ENCODE results near the gene MRPS16. TPM values are rescaled to one million over a fixed set of nuclear protein-coding genes. Genes with fewer than 3 reads are reported as not detected.

The MRPS16 gene
- total RNA-seq, 1 experiment from 2014 or later = 275 TPM

DNA sequence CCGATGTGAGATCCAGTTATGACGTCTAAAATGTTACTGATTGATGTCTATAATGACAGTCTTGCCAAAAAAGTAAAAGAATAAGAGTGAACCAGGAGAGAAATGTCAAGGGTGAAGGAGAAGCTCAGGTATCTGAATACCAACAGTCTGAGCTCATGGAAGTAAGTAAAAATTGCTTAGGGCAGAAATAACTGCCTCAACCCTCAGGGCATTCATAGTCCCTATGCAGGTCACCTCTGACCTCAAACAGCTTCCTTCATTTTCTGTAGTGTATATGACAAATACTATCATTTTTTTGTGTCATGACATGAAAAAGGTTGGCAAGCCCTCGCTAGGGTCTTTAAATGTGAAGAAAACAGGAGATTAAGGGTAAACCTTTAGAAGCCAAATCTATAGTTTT, 41.0 kb upstream of the MRPS16 start:
- no peaks in the 10 kb centered on the region for H3K36me3 ChIP-seq (ENCODE audit: low read depth, low read length)
- no TSS peak for BruUV-seq (replicated peaks)
- TF ChIP-seq EZH2 (IDR thresholded peaks at IDR 0.05; ENCODE audit: low read length, unreplicated experiment) = no peak
- TF ChIP-seq EZH2phosphoT487 (IDR thresholded peaks at IDR 0.05; ENCODE audit: borderline replicate concordance, low read length) = no peak
- TF ChIP-seq, protein P1, sequence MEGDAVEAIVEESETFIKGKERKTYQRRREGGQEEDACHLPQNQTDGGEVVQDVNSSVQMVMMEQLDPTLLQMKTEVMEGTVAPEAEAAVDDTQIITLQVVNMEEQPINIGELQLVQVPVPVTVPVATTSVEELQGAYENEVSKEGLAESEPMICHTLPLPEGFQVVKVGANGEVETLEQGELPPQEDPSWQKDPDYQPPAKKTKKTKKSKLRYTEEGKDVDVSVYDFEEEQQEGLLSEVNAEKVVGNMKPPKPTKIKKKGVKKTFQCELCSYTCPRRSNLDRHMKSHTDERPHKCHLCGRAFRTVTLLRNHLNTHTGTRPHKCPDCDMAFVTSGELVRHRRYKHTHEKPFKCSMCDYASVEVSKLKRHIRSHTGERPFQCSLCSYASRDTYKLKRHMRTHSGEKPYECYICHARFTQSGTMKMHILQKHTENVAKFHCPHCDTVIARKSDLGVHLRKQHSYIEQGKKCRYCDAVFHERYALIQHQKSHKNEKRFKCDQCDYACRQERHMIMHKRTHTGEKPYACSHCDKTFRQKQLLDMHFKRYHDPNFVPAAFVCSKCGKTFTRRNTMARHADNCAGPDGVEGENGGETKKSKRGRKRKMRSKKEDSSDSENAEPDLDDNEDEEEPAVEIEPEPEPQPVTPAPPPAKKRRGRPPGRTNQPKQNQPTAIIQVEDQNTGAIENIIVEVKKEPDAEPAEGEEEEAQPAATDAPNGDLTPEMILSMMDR (conservative IDR thresholded peaks at IDR 0.05; ENCODE audit: low read depth, low read length) = no peak
- no peaks in the 10 kb centered on the region for H3F3A ChIP-seq (ENCODE audit: low read length, unreplicated experiment)
- no peaks in the 10 kb centered on the region for H3K4me1 ChIP-seq (ENCODE audit: insufficient read depth, low read length)
- no peak overlapping the region for H3K9ac ChIP-seq (ENCODE audit: low read length)
- peaks cover 31% of the 10 kb centered on the region for H3K27me3 ChIP-seq (ENCODE audit: low read length)
- DNase-seq (no peak), ATAC-seq (no peak)
- ChIA-PET CTCF (no interaction called here), POLR2A (ENCODE audit: unreplicated experiment) (interaction anchor here (0.6 kb wide), 1 partner anchor 15 kb away, joined by 4 read pairs; no protein-coding TSS in a partner anchor)
- H3K9me3 ChIP-seq (ENCODE audit: low read length) = no peaks in the 10 kb centered on the region
- H4K20me1 ChIP-seq (ENCODE audit: low read length) = no peaks in the 10 kb centered on the region
- H3K4me3 ChIP-seq (ENCODE audit: low read length) = no peak overlapping the region
- no peaks in the 10 kb centered on the region for H3K9me2 ChIP-seq (replicated peaks; ENCODE audit: low read length)
- no peak overlapping the region for H2AFZ ChIP-seq (ENCODE audit: low read length)
- no peak overlapping the region for H3K27ac ChIP-seq (ENCODE audit: low read length)
- intact Hi-C loops (cut with micrococcal nuclease) = no loop called here
- no peak overlapping the region for H3K4me2 ChIP-seq (ENCODE audit: low read length)
- H3K79me2 ChIP-seq (ENCODE audit: low read length) = no peaks in the 10 kb centered on the region

DNA sequence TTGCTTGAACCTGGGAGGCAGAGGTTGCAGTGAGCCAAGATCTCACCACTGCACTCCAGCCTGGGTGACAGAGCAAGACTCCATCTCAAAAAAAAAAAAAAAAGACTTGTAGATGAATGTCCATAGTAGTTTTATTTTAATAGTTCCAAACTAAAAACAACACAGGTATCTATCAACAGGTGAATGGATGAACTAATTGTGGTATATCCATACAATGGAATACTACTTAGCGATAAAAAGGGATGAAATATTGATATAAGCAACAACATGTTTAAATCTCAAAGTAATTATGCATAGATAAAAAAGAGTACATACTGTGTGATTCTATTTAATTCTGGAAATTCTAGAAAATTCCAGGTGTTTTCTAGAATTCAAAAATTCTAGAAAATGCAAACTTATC, 37.5 kb upstream of the MRPS16 start:
- Histone ChIP-seq H3K27ac (ENCODE audit: low read length) (no peak overlapping the region), H3K9me2 (replicated peaks; ENCODE audit: low read length) (no peaks in the 10 kb centered on the region), H3K9me3 (ENCODE audit: low read length) (no peaks in the 10 kb centered on the region), H3K36me3 (ENCODE audit: low read depth, low read length) (no peaks in the 10 kb centered on the region), H3K4me2 (ENCODE audit: low read length) (no peak overlapping the region), H3K4me1 (ENCODE audit: insufficient read depth, low read length) (no peaks in the 10 kb centered on the region), H2AFZ (ENCODE audit: low read length) (no peak overlapping the region), H3K79me2 (ENCODE audit: low read length) (no peaks in the 10 kb centered on the region), H3K4me3 (ENCODE audit: low read length) (no peak overlapping the region), H3F3A (ENCODE audit: low read length, unreplicated experiment) (no peaks in the 10 kb centered on the region), H3K9ac (ENCODE audit: low read length) (no peak overlapping the region), H4K20me1 (ENCODE audit: low read length) (no peaks in the 10 kb centered on the region), H3K27me3 (ENCODE audit: low read length) (0 out of 2 replicates have a peak, but pooled peaks cover 12% of the 10 kb centered on the region)
- DNase-seq (no peak), ATAC-seq (no peak)
- BruUV-seq (replicated peaks) = no TSS peak
- CTCF ChIA-PET = no interaction called here
- no peak for TF ChIP-seq EZH2 (IDR thresholded peaks at IDR 0.05; ENCODE audit: low read length, unreplicated experiment)
- TF ChIP-seq, protein P1 (conservative IDR thresholded peaks at IDR 0.05; ENCODE audit: low read depth, low read length) = no peak
- no peak for TF ChIP-seq EZH2phosphoT487 (IDR thresholded peaks at IDR 0.05; ENCODE audit: borderline replicate concordance, low read length)
- intact Hi-C loops (cut with micrococcal nuclease) = no loop called here
- POLR2A ChIA-PET (ENCODE audit: unreplicated experiment) = no interaction called here

DNA sequence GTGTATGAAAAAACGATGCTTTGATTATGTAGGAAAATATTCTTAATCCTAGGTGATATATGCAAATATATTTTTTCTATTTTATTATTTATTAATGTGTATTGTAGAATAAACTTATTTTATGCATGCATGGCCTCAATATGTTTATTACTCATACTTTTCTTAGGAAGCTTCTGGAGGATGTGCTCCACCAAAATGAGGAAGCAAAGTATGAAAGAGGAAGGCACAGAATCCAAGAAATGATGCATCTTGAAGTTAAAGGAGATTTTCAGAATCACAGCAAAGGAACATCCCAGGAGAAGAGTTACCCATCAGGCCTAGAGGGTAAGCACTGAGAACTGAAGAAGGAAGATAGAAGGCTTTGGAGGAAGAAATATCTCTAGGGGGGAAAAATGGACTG, 35.0 kb upstream of the MRPS16 start:
- DNase-seq = no peak
- H3F3A ChIP-seq (ENCODE audit: low read length, unreplicated experiment) = no peaks in the 10 kb centered on the region
- ATAC-seq = no peak
- no peak overlapping the region for H3K4me3 ChIP-seq (ENCODE audit: low read length)
- POLR2A ChIA-PET (ENCODE audit: unreplicated experiment) = no interaction called here
- H3K27ac ChIP-seq (ENCODE audit: low read length) = no peak overlapping the region
- no peaks in the 10 kb centered on the region for H3K36me3 ChIP-seq (ENCODE audit: low read depth, low read length)
- H3K27me3 ChIP-seq (ENCODE audit: low read length) = no peaks in the 10 kb centered on the region
- BruUV-seq (replicated peaks) = no TSS peak
- CTCF ChIA-PET = no interaction called here
- H3K4me1 ChIP-seq (ENCODE audit: insufficient read depth, low read length) = no peaks in the 10 kb centered on the region
- no peaks in the 10 kb centered on the region for H4K20me1 ChIP-seq (ENCODE audit: low read length)
- TF ChIP-seq, protein P1 (conservative IDR thresholded peaks at IDR 0.05; ENCODE audit: low read depth, low read length) = no peak
- TF ChIP-seq EZH2 (IDR thresholded peaks at IDR 0.05; ENCODE audit: low read length, unreplicated experiment) = no peak
- TF ChIP-seq EZH2phosphoT487 (IDR thresholded peaks at IDR 0.05; ENCODE audit: borderline replicate concordance, low read length) = no peak
- no peaks in the 10 kb centered on the region for H3K79me2 ChIP-seq (ENCODE audit: low read length)
- no peak overlapping the region for H3K9ac ChIP-seq (ENCODE audit: low read length)
- intact Hi-C loops (cut with micrococcal nuclease) = no loop called here
- no peak overlapping the region for H3K4me2 ChIP-seq (ENCODE audit: low read length)
- no peaks in the 10 kb centered on the region for H3K9me2 ChIP-seq (replicated peaks; ENCODE audit: low read length)
- no peaks in the 10 kb centered on the region for H3K9me3 ChIP-seq (ENCODE audit: low read length)
- no peak overlapping the region for H2AFZ ChIP-seq (ENCODE audit: low read length)
